ELF-1 (cell line): ENCODE data around the gene SLC38A4.

Source experiments
- DNase-seq: peaks from one replicate; pipeline ENCODE4 v3.0.0-alpha.2; 2016; ENCODE audit warnings: low read depth, low spot score

The SLC38A4 gene

DNA sequence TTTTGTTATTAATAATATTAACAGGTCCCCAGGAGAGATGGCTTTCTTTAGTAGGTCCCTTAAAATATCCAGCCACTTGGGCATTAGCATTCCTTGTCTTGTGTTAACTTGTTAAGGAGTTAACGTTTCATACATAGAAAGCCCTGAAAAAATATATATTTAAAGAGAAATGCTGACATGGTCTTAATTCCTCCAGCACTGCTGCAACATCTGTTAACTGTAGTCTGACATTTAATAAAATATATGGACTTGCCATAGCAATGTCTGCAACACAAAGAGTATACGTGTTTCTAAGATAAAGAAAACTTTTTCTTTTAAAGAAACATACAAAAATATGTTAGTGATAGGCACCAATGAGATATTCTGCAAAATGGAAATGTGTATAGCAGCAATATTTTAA, 10.0 kb downstream of the SLC38A4 start:
- DNase-seq = no peak

GRCh38 chr12:46814143-46814542, 11.7 kb downstream of the SLC38A4 start:
- DNase-seq = no peak

- no peak for DNase-seq
Measured at GRCh38 chr12:46811185-46811584, 14.6 kb downstream of the SLC38A4 start.

DNA sequence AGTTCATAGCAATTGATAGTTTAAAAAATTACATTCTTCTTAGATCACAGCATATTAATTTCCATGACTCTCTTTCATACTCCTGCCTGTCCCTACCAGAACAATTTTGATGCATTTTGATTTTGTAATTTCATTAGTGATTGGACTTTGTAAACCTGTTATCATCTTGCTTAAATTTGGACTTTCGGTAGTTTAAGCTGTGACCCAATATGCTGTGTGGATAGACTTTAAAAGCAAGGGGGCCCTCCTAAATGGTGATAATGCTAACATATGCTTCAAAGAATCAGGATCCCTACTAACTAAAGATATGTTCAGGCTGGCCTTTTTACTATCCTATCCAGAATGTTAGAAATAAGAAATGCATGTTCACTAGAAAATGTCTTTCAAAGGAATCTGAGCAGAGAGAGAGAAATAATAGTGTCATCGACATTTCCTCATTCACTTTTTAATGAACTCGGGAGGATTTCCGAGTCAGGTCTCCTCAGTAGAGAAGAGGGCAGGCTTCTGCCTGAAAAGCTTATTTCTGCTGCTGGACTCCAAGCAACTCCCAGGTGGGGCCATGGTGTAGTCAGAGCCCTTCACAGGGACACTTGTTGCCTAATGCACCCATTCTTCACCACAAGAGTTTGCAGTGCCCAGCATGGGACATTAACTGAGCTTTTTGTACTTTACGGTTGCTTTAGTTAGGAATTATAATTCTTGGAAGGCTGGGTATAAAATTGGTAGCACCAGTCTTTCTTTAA, 16.7 kb downstream of the SLC38A4 start:
- DNase-seq = no peak

DNA sequence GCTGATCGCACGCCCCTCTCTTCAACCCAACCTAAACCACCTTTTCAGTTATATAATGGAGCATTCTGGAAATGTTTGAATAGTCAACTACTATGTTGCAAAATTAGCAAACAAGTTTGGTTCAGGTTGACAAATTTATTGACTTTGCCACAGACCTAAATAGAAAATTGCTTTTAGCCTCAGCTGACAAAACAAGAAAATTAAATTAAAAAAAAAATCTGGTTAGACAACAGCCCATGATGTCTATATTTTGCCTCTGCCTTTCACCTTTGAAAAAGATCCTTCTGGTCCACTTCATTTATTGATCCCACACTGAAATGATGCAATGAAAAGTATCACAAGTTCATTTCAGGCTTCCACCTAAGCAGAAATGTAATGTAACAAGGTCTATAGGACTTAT, 17.5 kb downstream of the SLC38A4 start:
- DNase-seq = no peak

GRCh38 chr12:46804054-46804453, 21.7 kb downstream of the SLC38A4 start:
- no peak for DNase-seq

DNA sequence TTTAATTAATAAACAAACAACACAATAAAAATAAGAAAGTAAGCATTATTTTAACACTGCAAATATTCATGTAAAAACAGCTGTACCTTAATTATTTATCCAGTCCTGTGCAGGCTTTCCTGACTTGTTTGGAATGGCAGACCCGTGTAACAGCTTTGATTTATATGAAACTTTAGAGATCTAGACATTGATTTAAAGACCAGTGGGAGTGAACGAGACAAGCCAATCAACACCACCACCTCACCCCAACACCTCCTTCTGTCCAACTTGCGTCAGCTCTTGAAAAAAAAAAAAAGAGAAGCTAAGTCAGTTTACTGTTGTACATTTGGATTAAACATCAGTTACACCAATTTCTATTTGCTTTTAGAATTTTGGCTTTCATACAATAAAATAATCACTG, 22.3 kb downstream of the SLC38A4 start:
- no peak for DNase-seq

- DNase-seq = no peak
Measured at GRCh38 chr12:46801293-46801692, 24.5 kb downstream of the SLC38A4 start.

GRCh38 chr12:46800160-46800559, 25.6 kb downstream of the SLC38A4 start:
- no peak for DNase-seq

- DNase-seq = no peak
Measured at GRCh38 chr12:46798648-46799047, 27.1 kb downstream of the SLC38A4 start.

DNA sequence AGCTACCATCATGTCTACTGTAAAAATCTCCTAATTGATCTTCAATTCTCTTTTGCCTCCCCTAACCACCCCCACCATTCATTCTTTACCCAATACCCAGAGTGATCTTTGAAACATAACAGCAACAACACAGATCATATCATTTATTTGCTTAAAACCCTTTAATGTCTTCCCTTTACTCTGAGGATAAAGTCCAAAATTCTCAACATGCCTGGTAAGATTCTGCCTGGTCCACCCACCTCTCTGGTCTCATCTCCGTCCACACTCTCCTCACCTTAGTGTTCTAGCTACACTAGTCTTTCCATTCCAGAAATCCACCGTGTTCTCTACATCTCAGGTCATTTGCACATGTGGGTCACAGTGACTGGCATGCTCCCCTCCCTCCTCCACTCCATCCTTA, 27.7 kb downstream of the SLC38A4 start:
- DNase-seq = no peak

DNA sequence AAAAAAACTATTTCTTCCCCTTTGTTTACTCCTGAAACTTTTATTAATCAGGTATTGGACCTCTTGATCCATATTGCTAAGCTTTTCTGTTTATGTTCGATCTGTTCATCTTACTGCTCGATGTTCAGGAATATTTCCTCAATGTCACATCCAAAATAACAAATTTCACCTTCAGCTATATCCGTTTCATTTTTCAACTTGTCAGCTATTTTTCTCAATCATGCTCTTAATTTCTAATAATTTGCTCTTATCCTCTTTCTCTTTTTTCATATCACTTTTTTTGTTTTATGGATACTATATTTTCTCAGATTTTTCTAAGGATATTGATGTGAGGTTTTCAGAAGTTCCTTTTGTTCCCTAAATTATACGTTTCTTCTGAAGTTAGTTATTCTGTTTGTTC, 29.8 kb downstream of the SLC38A4 start:
- no peak for DNase-seq

DNA sequence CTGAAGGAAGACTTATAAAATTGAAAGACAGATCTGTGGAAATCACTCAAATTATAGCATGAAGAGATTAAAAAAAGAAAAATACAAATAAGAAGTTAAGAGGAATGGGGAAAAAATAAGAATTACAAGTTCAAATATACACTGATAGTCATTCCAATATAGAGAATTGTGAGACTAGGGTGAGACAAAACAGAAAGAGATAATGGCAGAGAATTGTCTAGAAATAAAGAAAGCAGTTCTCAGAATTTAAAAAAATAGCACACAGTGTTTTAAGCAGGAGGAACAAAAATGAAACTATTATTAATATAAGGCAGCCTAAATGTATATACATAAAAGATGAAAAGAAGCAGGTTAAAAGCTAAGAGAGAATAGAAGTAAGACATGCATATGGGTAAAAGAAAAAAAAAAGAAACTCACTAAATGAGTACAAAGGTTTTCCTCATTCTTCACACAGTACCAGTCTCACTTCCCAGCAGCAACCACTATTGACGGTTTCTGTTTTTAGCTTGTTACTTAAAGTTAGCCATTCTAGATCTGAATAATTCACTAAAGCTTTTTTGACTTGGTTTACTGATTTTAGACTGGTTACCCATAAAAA, 31.1 kb downstream of the SLC38A4 start:
- no peak for DNase-seq

- DNase-seq = no peak
Measured at GRCh38 chr12:46792925-46793324, 32.9 kb downstream of the SLC38A4 start.

GRCh38 chr12:46790066-46790465, 35.7 kb downstream of the SLC38A4 start:
- no peak for DNase-seq

GRCh38 chr12:46788072-46788887, 37.5 kb downstream of the SLC38A4 start:
- DNase-seq = no peak

GRCh38 chr12:46787496-46788055, 38.2 kb downstream of the SLC38A4 start:
- DNase-seq = no peak

DNA sequence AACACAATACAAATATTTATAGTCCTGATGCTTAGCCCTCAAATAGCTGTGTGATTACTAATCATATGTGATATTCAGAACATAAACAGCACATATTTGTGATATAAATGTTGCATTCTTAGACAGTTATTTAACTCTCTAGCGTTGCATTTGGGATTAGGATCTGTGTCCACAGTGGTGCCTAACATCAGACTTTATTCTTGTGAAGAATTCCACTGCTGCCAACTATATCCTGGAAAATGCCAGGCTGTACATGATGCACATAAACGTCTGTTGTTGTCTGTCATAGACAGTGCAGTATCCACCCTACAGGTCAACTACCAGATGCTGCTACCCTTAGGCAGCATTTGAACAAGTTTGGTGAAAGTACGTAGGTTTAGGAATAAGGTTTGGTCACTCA, 39.0 kb downstream of the SLC38A4 start:
- DNase-seq = no peak

- no peak for DNase-seq
Measured at GRCh38 chr12:46785382-46785781, 40.4 kb downstream of the SLC38A4 start.

DNA sequence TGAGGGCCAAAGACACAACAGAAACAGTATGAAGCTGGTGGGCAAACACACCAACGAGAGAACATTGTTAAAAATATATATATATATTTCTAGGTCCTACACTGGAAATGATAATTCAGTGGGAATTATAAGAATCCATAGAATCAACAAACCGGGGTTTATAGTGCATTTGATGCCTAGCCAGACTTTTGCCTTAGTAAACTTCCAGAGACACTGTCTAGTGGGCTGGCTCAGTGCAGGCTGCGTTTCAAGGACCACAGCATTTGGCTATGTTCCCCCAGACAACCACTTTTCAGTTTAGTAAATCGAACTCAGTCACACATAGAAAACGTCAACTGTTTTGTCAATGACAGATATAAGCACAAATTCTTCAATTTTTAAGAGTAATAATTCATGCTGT, 41.9 kb downstream of the SLC38A4 start:
- no peak for DNase-seq

DNA sequence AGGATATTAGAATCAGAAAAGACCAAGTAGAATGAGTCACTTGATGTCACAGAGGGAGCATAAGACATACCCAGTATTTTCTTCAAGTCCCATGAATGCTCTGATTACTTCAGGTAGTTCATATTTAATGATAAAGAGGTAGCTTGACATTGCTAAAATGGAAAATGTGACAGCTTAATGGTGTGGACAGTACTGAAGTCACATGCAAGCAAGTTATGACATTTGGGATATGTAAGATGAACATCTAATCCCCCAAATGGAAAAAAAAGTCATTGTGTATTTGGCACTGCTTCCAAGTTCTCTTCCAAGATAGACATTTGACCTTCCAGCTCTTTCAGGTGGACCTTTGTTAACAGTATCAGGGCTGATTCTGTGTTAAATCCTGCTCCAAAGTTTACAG, 45.9 kb downstream of the SLC38A4 start:
- no peak for DNase-seq

GRCh38 chr12:46779063-46779462, 46.7 kb downstream of the SLC38A4 start:
- no peak for DNase-seq
